ENCODE data around the gene BCL7A. TPM values are rescaled to one million over a fixed set of nuclear protein-coding genes. Genes with fewer than 3 reads are reported as not detected.

The BCL7A gene
- total RNA-seq, 1 experiment from 2014 or later = 14.4 TPM

DNA sequence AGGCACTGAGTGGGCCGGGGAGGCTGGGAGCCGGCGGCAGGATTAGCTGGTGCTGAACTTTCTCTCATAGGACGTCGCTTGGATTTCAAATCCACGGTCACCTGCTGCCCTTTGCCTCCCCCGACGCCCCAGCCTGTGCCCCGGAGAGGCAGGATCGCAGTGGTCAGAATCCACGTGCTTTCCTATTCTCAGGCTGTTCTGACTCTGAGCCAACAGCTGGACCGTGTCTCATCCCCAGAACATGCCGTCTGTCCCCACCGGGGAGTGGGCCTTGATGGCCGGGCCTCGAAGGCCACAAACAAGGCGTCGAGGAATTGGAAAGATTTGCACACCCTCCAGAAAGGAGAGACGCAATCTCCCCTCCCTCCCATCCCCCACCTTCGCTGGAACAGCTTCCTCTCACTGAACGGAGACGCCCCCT is 38.4 kb downstream of the BCL7A start:
- DNase-seq (ENCODE audit: low read depth, low spot score) = no peak
- in situ Hi-C loops (cut with HindIII; ENCODE audit: low pct_unique_long_range_greater_than_20kb, low sequenced_read_pairs) = no loop called here

DNA sequence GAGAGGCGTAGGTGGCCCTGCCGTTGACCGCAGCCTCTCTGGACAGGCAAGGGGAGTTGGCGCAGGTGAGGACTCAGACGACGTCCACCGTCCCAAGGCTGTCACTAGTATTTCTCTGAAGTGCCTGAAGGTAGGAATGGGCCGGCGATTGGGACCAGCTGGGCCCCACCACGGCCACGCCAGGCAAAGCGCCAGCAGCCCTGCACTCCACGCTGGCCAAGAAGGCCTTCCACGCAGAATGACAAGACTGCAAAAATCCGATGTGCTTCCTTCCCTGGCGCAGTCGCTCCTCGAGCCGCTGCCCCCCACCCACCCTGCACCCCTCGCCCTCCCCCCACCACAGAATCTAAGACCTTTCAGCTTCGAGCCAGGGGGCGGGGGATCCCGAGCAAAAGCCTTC is 39.6 kb downstream of the BCL7A start:
- no peak for DNase-seq (ENCODE audit: low read depth, low spot score)
- in situ Hi-C loops (cut with HindIII; ENCODE audit: low pct_unique_long_range_greater_than_20kb, low sequenced_read_pairs) = no loop called here

DNA sequence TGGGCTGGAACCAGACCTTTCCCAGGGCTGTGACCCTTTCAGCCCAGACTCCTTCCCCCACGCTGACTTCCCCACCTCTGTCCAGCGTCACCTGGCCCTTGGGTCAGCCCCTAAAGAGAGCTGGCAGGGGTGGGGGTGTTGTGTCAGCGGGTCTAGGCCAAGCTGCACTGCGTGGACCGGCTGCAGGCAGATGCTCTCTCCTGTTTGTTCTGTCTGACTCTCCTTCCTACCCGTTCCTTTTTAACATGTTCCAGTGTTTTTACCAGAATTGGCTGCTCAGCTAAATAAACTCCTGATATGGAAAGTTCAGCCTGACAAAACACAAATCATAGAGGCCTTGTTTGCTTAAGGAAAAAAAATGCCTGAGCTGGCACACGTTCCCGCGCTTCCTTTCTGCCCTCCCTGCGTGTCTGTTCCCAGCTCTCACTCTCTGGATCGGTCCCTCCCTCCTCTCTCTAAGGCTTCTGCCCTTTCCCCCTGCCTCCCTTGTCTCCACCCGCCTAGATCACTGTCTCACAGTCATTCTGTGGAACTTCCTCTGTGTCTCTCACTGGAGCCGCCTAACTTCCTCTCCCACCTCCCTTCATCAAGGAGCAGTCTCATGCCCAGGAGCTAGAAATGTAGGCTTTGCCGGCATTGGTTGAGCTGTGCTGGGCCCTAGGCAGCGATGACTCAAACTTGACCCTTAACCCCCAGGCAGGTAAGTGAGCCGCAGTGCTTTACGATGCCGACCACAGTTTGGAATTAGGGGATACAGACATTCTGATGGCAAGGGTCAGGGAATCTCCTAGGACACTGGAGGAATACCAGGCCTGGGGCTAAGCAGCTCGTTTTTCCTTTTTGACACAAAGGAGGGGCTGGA is 41.4 kb downstream of the BCL7A start:
- in situ Hi-C loops (cut with HindIII; ENCODE audit: low pct_unique_long_range_greater_than_20kb, low sequenced_read_pairs) = no loop called here
- DNase-seq (ENCODE audit: low read depth, low spot score) = peak; percentile 54

DNA sequence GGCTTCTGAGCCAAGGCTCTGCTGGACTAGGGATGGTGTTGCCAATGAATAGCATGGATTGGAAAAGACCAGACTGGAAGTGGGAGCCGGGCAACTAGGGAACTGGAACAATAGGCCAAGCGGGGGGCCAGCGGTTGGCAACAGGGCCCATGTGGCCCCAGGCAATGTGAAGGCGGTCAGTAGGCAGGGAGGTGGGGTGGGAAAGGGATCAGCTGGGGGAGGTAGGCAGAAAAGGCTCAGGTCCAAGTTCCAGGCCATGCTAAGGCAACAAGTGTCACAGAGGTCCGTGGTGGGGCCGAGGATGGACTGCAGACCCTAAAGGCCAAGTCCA is 42.0 kb downstream of the BCL7A start:
- no peak for DNase-seq (ENCODE audit: low read depth, low spot score)
- in situ Hi-C loops (cut with HindIII; ENCODE audit: low pct_unique_long_range_greater_than_20kb, low sequenced_read_pairs) = no loop called here

DNA sequence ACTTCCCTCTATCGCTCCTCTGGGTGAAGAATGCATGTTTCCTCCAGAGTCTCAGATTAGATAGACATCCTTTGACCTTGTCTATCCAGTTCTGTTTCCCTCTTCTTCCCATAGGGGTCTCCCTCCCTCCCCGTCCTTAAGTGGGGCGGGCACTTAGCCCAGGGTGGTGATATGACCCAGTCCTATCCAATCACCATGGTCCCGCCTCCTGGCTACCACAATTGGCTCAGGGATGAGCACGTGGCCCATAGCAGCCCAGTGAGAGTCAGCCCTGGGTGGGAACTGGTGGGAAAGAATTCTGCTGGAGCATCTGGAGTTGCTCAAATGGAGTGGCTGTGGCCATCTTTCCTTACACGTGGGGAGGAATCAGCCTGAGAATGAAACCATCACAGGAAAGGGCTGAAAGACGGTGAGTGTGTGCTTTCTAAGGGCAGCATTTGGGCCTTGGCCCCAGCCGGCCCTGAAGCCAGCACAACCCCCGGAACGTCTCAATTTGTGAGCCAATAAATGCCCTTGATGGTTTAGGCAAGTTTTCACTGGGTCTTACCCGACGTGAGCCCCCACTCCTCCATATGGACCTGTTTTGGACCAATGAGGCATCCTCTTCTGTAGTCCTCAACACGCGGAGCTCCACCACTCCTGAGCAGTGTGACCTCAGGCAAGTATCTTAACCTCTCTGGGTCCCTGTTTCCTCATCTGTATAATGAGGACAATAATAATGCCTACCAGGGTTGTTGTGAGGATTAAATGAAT is 42.5 kb downstream of the BCL7A start:
- in situ Hi-C loops (cut with HindIII; ENCODE audit: low pct_unique_long_range_greater_than_20kb, low sequenced_read_pairs) = no loop called here
- peak; percentile 100 for DNase-seq (ENCODE audit: low read depth, low spot score)

DNA sequence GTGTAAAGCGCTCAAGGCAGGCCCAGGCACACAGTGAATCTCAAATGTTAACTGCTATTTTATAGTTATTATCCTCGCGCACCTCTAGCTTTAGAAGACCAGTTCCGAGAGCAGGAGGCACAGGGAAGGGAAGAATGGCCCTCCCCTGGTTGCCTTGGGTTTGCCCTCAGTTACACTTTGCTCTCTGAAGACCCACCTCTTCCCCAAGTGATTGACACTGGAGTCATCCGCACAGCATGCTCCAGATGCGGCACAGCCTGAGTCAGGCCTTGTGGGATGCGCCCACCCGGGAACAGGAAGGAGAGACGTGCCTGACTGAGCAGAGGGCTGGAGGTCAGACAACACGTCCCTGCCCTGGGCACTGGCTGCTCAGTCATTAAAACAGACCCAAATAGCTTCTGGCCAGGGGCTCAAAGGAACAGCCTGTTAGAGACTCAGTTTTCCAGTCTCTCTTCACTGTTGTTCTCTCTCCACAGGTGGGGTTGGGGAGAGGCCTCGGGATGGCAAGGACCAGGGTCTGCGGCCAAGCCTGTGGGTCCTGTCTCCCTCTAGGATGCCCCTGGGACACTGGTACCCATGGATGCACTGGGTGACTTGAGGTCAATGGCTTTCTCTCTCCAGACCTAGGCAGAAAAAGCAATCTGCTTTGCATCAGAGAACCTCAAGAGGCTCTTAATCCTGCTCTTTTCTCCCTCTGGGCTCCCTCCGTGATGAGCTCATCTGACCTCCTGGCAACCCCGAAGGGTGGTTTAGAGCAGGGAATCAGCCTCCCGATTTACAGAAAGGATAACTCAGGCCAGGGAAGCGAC is 43.3 kb downstream of the BCL7A start:
- peak; percentile 60 for DNase-seq (ENCODE audit: low read depth, low spot score)
- in situ Hi-C loops (cut with HindIII; ENCODE audit: low pct_unique_long_range_greater_than_20kb, low sequenced_read_pairs) = no loop called here

DNA sequence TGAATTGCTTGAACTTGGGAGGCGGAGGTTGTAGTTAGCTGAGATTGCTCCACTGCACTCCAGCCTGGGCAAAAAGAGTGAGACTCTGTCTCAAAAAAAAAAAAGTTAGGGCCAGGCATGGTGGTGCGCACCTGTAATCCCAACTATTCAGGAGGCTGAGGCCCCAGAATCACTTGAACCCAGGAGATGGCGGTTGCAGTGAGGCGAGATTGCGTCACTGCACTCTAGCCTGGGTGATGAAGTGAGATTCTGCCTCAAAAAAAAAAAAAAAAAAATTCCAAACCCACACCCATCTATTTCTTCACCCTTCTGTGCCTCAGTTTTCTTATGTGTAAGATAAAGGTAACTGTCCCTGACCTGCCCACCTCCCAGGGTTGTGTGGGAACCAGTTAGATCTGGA is 45.9 kb downstream of the BCL7A start:
- in situ Hi-C loops (cut with HindIII; ENCODE audit: low pct_unique_long_range_greater_than_20kb, low sequenced_read_pairs) = no loop called here
- no peak for DNase-seq (ENCODE audit: low read depth, low spot score)

DNA sequence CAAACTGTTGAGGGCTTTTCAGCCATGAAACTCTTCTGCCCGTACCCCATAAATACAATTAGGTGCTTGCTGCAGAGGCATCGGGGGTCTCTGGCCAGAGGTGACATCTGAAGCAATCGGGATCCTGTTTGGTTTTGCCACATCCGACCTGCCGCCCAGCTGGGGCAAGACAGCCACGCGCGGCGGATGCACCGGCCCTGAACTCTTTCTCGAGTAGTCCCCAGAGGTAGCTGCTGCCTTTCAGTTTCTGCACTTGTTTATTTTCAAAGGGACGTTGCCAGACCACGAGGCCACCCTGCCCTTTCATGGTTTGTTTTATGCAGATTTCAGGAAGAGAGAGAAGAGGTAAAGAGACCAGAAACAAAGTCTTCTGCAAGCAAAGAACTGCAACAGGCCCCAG is 46.3 kb downstream of the BCL7A start:
- in situ Hi-C loops (cut with HindIII; ENCODE audit: low pct_unique_long_range_greater_than_20kb, low sequenced_read_pairs) = no loop called here
- no peak for DNase-seq (ENCODE audit: low read depth, low spot score)

DNA sequence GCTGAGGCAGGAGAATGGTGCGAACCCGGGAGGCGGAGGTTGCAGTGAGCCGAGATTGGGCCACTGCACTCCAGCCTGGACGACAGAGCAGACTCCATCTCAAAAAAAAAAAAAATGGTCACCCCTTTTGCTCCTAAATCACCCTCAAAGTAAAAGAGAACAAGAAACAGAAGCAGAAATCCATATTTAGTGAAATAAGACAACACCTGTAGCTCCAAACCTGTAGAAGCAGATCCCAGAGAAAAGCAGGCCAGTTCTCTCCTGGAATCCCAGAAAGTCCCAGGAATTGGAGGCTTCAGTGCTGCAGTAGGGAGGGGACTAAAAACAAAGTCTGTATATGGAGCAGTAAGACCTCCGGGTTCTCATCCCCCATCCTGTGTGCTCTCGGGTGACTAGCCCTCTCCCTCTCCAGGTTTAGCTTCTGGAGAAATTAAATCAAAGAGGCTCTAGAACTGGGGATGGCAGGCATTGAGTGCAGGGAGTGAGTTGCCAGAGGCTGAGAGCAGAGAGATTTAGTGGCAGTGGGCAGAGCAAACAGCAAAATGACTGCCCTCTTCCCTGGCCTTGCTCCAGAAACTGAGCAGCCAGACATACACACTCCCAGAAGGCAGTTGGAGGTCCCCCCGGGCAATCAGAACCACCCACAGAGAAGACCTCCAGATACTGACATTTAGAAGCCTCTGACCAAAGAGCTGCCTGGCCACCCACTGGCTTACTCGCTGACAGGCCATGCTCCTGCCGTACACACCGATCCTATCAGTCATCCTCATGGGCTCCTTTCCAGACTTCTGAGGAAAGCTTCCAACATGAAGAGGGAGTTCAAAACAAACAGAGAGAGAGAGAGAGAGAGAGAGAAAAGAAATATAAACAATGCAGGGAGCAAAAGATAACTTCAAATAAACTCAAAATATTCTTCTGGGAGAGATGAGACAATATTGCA is 50.6 kb downstream of the BCL7A start:
- DNase-seq (ENCODE audit: low read depth, low spot score) = peak; percentile 63
- in situ Hi-C loops (cut with HindIII; ENCODE audit: low pct_unique_long_range_greater_than_20kb, low sequenced_read_pairs) = no loop called here

DNA sequence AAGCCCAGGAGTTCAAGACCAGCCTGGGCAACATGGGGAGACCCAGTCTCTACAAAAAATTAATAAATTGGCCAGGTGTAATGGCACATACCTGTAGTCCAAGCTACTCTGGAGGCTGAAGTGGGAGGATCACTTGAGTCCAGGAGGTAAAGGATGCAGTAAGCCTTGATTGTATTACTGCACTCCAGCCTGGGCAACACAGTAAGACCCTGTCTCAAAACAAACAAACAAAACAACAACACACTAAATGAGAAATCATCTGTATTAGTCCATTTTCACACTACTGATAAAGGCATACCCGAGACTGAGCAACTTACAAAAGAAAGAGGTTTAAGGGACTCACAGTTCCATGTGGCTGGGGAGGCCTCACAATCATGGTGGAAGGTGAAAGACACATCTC is 52.1 kb downstream of the BCL7A start:
- DNase-seq (ENCODE audit: low read depth, low spot score) = no peak
- in situ Hi-C loops (cut with HindIII; ENCODE audit: low pct_unique_long_range_greater_than_20kb, low sequenced_read_pairs) = no loop called here

DNA sequence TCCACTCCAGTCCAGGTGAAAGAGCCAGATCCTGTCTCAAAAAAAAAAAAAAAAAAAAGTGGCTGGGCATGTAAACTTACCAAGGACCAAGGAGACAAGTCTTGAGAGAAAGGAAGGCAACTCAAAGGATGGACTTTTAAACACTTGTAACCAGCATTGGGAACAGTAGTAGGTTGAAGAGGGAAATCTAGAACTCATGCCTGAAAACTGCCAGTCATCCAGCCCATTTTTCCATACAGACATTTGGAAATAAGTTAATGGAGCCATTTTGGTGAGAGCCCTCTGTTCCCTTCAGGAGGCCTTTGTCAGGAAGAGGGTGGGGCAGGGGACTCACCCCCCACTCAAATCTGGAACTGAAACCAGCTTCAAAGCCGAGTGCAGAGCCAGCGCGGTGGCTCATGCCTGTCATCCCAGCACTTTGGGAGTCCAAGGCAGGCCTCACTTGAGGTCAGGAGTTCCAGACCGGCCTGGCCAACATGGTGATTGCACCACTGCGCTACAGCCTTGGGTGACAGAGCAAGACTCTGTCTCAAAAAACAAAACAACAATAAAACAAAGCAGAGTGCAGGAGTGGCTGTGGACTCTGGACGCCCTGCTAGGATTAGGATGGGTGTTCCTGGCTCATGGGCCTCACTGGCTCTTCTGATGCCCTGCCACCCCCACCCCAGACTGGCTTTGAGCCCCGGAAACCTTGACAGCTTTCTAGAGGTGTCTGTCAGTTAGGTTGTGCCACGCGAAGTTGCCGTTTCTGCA is 55.2 kb downstream of the BCL7A start:
- in situ Hi-C loops (cut with HindIII; ENCODE audit: low pct_unique_long_range_greater_than_20kb, low sequenced_read_pairs) = no loop called here
- no peak for DNase-seq (ENCODE audit: low read depth, low spot score)

DNA sequence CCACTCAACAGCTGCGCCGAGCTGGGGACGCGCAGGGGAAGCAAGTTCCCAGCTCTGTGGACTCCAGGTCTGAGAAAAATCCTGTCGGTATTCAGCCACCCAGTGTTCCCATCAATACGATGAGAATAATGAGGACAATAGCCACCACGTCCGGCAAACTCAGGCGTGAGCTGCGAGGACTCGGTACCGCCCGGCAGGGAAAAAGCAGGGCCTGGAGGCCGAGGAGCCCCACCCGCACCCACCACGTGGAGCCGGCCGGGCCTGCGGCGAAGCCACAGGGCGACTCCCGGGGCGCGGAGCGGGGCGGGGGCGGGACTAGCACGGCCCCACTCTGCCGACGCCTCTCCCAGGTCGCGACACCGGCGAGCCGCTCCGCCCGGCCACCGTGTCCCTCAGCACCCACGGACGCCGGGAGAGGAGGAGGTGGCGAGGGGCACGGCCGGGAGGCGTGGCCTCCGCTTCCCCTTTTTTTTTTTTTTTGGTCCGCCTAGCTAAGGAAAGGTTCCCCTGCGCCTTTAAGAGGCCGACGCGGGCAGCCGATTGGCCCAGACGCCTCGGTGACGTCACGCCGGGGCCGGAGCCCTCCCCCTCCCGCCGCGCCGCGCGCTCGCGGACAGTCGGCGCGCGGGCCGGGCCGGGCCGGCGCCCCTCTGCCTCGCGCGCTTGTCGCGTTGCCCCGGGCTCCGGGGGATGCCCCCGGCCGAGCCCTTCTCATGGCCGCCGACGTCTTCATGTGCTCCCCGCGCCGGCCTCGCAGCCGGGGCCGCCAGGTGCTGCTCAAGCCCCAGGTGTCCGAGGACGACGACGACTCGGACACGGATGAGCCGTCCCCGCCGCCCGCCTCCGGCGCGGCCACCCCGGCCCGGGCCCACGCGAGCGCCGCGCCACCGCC is 56.7 kb downstream of the BCL7A start, which contains the start of gene MLXIP:
TSS of gene MLXIP (plus strand) at position 616 of the 892 bp plus-strand sequence. CDS start at position 714, 98 bp downstream.
- DNase-seq (ENCODE audit: low read depth, low spot score) = peak; percentile 94
- in situ Hi-C loops (cut with HindIII; ENCODE audit: low pct_unique_long_range_greater_than_20kb, low sequenced_read_pairs) = no loop called here

DNA sequence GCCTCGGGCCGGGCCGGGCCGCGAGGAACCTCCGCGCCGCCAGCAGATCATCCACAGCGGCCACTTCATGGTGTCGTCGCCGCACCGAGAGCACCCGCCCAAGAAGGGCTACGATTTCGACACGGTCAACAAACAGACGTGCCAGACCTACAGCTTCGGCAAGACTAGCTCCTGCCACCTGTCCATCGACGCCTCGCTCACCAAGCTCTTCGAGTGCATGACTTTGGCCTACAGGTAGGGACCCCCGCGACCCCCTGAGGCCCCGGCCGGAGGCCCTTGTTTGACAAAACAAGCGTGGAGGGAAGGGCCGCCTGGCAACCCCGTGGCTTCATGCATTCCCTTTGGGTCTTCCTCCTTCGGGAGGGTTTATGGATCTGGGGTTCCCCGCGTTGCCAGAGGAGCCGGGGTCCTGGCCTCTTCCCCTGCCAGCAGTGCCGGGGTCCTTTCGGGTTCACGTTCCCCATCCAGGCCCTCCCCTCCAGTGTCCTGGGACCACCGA is 57.4 kb downstream of the BCL7A start:
- in situ Hi-C loops (cut with HindIII; ENCODE audit: low pct_unique_long_range_greater_than_20kb, low sequenced_read_pairs) = no loop called here

DNA sequence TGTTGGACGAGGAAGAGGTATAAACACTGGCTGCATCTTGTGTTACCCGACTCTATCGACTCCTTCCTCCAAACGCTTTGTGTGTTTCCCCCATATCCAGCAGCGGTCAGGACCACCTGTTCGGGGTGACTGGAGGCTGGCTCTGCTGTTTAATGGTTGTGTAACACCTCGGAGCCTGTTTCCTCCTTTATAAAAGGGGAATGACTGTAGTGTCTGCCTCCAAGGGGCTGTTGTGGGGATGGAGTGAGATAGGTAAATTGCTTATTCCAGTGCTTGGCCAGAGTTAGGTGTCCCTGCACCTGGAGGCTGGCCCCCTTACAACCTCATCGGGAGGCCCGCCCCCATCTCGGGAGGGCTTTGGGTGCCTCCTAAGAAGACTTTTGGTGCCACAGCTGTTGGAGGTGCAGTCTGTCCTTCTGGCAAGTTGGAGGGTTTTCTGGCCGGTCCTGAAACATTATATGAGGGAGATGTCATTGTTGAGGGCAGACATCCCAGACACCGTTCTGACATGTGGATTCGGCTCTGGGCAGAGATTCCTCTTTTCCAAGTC is 57.9 kb downstream of the BCL7A start:
- no peak for DNase-seq (ENCODE audit: low read depth, low spot score)
- in situ Hi-C loops (cut with HindIII; ENCODE audit: low pct_unique_long_range_greater_than_20kb, low sequenced_read_pairs) = no loop called here

More for the DNA sequence above, 57.4 kb downstream of the BCL7A start:
- no peak for DNase-seq (ENCODE audit: low read depth, low spot score)

All from SK-MEL-5 (cell line).